ENCODE measurements around the gene ULBP2. TPM values are rescaled to one million over a fixed set of nuclear protein-coding genes. Genes with fewer than 3 reads are reported as not detected.

Gene ULBP2
- total RNA-seq, 1 experiment from 2014 or later: 0.13 TPM

GRCh38 chr6:149915970-149916865, 25.6 kb upstream of the ULBP2 start:
- Mint-ChIP-seq H3K27me3 (ENCODE audit: low read depth) (peaks cover 59% of the 10 kb centered on the region), H3K4me3 (no peak overlapping the region), H3K27ac (no peak overlapping the region), H3K4me1 (no peaks in the 10 kb centered on the region), H3K9me3 (no peaks in the 10 kb centered on the region), H3K36me3 (no peaks in the 10 kb centered on the region)
- TF ChIP-seq ATF1 (CRISPR knock-in tag; IDR thresholded peaks at IDR 0.05) (no peak), FOXP1 (CRISPR knock-in tag; IDR thresholded peaks at IDR 0.05; ENCODE audit: borderline replicate concordance) (no peak), ATF3 (CRISPR knock-in tag; conservative IDR thresholded peaks at IDR 0.05) (no peak)
- TF ChIP-seq, protein P1, sequence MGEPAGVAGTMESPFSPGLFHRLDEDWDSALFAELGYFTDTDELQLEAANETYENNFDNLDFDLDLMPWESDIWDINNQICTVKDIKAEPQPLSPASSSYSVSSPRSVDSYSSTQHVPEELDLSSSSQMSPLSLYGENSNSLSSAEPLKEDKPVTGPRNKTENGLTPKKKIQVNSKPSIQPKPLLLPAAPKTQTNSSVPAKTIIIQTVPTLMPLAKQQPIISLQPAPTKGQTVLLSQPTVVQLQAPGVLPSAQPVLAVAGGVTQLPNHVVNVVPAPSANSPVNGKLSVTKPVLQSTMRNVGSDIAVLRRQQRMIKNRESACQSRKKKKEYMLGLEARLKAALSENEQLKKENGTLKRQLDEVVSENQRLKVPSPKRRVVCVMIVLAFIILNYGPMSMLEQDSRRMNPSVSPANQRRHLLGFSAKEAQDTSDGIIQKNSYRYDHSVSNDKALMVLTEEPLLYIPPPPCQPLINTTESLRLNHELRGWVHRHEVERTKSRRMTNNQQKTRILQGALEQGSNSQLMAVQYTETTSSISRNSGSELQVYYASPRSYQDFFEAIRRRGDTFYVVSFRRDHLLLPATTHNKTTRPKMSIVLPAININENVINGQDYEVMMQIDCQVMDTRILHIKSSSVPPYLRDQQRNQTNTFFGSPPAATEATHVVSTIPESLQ (CRISPR knock-in tag; IDR thresholded peaks at IDR 0.05): no peak
- no peak for DNase-seq (ENCODE audit: low spot score)
- no peak for ATAC-seq
- CTCF ChIA-PET: interaction anchor here (0.9 to 1.5 kb wide), 4 partner anchors 13 to 100 kb away, joined by 3 to 14 read pairs (median 4); no protein-coding TSS in a partner anchor
- POLR2A ChIA-PET: interaction anchor here (1.3 kb wide), 1 partner anchor 52 kb away, joined by 3 read pairs; the partner anchor contains the start of gene LRP11

DNA sequence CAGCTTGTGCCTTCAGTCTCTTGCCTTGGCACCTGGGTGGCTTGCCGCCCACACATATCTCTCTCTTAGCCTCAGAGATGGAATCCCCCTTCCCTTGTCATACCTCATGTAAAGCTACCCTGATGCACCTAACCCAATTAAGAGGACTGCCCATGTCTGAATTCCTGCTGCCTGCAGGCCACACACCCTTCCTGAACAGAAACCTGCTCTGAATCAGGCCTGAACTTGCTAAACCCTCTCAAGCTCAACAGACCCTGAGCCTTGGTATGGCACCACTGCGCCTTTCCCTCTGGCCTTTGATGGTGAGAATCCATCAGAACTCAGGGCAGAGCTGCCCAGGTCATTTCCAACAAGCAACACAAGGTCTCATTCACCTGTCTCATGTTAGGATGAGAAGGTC, 24.1 kb upstream of the ULBP2 start:
- Mint-ChIP-seq H3K4me1 (peaks cover 5% of the 10 kb centered on the region), H3K4me3 (no peak overlapping the region), H3K36me3 (no peaks in the 10 kb centered on the region), H3K9me3 (no peaks in the 10 kb centered on the region), H3K27me3 (ENCODE audit: low read depth) (peaks cover 65% of the 10 kb centered on the region), H3K27ac (no peak overlapping the region)
- ATAC-seq (no peak), DNase-seq (ENCODE audit: low spot score) (no peak)
- ChIA-PET POLR2A (no interaction called here), CTCF (interaction anchor here (0.6 to 1.5 kb wide), 5 partner anchors 51 to 145 kb away, joined by 3 to 14 read pairs (median 3); no protein-coding TSS in a partner anchor)
- no peak for TF ChIP-seq IRF1 (CRISPR knock-in tag; IDR thresholded peaks at IDR 0.05)
- TF ChIP-seq ELF4 (CRISPR knock-in tag; IDR thresholded peaks at IDR 0.05; ENCODE audit: low read depth): no peak
- TF ChIP-seq FOXP4 (CRISPR knock-in tag; IDR thresholded peaks at IDR 0.05): no peak
- no peak for TF ChIP-seq E2F4 (CRISPR knock-in tag; IDR thresholded peaks at IDR 0.05; ENCODE audit: borderline replicate concordance, low read depth)
- TF ChIP-seq, protein P2, sequence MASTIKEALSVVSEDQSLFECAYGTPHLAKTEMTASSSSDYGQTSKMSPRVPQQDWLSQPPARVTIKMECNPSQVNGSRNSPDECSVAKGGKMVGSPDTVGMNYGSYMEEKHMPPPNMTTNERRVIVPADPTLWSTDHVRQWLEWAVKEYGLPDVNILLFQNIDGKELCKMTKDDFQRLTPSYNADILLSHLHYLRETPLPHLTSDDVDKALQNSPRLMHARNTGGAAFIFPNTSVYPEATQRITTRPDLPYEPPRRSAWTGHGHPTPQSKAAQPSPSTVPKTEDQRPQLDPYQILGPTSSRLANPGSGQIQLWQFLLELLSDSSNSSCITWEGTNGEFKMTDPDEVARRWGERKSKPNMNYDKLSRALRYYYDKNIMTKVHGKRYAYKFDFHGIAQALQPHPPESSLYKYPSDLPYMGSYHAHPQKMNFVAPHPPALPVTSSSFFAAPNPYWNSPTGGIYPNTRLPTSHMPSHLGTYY (CRISPR knock-in tag; IDR thresholded peaks at IDR 0.05): no peak
- TF ChIP-seq ZNF671 (CRISPR knock-in tag; IDR thresholded peaks at IDR 0.05): no peak
- no peak for TF ChIP-seq ZNF416 (CRISPR knock-in tag; IDR thresholded peaks at IDR 0.05)
- TF ChIP-seq FOXJ3 (CRISPR knock-in tag; IDR thresholded peaks at IDR 0.05; ENCODE audit: borderline replicate concordance): no peak
- TF ChIP-seq MYBL2 (CRISPR knock-in tag; IDR thresholded peaks at IDR 0.05): no peak

All from WTC11 (cell line).